ENCODE measurements around the gene EDA.

Gene EDA

DNA sequence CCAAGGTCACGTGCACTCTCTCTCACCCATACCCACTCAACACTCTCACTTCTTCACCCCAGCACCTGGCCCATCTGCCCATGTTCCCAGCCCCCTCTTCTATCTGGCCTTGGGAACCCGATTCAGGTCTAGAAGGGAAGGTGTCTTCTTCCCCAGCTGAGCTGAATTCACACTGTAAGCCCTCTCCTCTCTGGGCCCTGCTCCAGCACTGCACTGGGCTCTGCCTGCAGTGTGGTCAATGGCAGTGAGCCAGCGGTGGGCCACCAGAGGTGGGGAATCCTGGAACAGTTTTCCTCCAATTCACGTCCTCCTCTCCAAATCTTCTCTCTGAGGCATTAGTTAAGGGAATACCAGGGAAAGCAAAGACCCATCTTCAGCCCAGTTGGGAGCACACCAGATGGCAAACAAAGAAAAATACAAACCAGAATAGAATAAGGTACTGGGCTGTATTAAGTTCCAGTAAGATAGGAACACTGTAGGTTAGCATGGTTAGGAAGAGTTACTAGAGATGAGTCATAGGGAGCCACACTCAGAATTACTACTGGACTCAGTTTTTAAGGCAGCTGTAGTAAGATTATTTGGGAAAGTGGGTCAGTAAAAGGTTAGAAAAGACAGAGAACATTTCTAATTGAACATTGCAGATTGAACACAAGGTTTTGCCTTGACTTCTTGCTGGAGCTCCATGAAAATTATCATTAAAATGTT is 428.8 kb downstream of the EDA start:
- Histone ChIP-seq H3K79me2 (ENCODE audit: control insufficient read depth, low read length) (no peaks in the 10 kb centered on the region), H3K9me3 (ENCODE audit: control insufficient read depth, insufficient read depth, low read length) (no peaks in the 10 kb centered on the region), H3K9me2 (replicated peaks; ENCODE audit: control insufficient read depth, low read length) (no peaks in the 10 kb centered on the region), H4K20me1 (ENCODE audit: control insufficient read depth, insufficient read depth, low read depth, low read length) (no peaks in the 10 kb centered on the region), H3K27me3 (ENCODE audit: control insufficient read depth, low read length) (no peaks in the 10 kb centered on the region), H3K36me3 (ENCODE audit: control insufficient read depth, low read length) (no peaks in the 10 kb centered on the region), H3K27ac (ENCODE audit: low read depth, low read length) (no peak overlapping the region), H3F3A (ENCODE audit: control insufficient read depth, insufficient read depth) (no peaks in the 10 kb centered on the region), H3K4me3 (ENCODE audit: low read length) (no peak overlapping the region), H3K4me1 (ENCODE audit: control insufficient read depth, low read length) (no peaks in the 10 kb centered on the region), H3K4me2 (ENCODE audit: low read length) (no peak overlapping the region)
- TF ChIP-seq, protein P1, sequence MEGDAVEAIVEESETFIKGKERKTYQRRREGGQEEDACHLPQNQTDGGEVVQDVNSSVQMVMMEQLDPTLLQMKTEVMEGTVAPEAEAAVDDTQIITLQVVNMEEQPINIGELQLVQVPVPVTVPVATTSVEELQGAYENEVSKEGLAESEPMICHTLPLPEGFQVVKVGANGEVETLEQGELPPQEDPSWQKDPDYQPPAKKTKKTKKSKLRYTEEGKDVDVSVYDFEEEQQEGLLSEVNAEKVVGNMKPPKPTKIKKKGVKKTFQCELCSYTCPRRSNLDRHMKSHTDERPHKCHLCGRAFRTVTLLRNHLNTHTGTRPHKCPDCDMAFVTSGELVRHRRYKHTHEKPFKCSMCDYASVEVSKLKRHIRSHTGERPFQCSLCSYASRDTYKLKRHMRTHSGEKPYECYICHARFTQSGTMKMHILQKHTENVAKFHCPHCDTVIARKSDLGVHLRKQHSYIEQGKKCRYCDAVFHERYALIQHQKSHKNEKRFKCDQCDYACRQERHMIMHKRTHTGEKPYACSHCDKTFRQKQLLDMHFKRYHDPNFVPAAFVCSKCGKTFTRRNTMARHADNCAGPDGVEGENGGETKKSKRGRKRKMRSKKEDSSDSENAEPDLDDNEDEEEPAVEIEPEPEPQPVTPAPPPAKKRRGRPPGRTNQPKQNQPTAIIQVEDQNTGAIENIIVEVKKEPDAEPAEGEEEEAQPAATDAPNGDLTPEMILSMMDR (IDR thresholded peaks at IDR 0.05; ENCODE audit: low read depth, low read length, poor library complexity, severe bottlenecking), result no peak
- no peak for TF ChIP-seq EZH2phosphoT487 (IDR thresholded peaks at IDR 0.05; ENCODE audit: borderline replicate concordance, low read length)

DNA sequence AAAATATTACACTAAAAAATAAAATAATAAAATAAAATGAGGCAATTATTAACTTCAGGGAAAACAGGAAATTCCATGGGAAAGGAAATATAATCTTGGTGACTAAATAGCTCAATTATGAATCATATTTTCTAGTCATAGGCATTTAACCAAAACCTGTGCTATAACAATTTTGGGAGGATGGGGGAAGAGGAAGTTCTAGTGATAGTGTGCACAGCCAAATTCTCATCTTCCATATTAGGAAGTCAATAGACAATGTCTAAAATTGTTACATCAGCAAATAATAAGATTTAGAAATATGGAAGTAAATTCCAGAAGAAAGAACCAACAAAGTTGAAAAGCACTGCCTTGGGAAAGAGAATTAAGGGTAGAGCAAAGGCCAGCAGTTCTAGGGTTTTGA is 431.1 kb downstream of the EDA start:
- no peaks in the 10 kb centered on the region for H3K79me2 ChIP-seq (ENCODE audit: control insufficient read depth, low read length)

DNA sequence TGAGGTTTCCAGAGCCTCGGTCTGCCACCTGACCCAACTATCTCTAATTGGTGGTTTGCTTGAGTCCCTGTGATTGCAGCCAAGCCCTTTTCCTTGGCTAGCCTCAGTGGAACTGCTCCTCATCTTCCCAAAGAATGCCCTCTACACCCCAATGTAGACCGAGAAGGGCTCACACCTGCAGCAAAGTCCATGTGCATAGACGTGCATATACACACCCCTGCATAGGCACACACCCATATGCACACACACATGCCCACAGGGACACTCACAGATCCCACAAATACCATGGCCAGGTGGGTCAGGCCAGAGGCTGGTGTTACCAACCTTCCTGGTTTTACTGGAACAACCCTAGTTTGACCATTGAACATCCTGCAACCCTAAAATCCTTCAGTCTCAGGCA is 433.5 kb downstream of the EDA start:
- Histone ChIP-seq H3F3A (ENCODE audit: control insufficient read depth, insufficient read depth) (no peaks in the 10 kb centered on the region), H3K79me2 (ENCODE audit: control insufficient read depth, low read length) (no peaks in the 10 kb centered on the region), H3K27ac (ENCODE audit: low read depth, low read length) (no peak overlapping the region), H3K4me2 (ENCODE audit: low read length) (no peak overlapping the region), H3K9me2 (replicated peaks; ENCODE audit: control insufficient read depth, low read length) (no peaks in the 10 kb centered on the region), H4K20me1 (ENCODE audit: control insufficient read depth, insufficient read depth, low read depth, low read length) (no peaks in the 10 kb centered on the region), H3K9me3 (ENCODE audit: control insufficient read depth, insufficient read depth, low read length) (no peaks in the 10 kb centered on the region), H3K4me3 (ENCODE audit: low read length) (no peak overlapping the region), H3K36me3 (ENCODE audit: control insufficient read depth, low read length) (no peaks in the 10 kb centered on the region), H3K27me3 (ENCODE audit: control insufficient read depth, low read length) (no peaks in the 10 kb centered on the region), H3K4me1 (ENCODE audit: control insufficient read depth, low read length) (no peaks in the 10 kb centered on the region)
- TF ChIP-seq EZH2phosphoT487 (IDR thresholded peaks at IDR 0.05; ENCODE audit: borderline replicate concordance, low read length), result no peak
- TF ChIP-seq, protein P1 (IDR thresholded peaks at IDR 0.05; ENCODE audit: low read depth, low read length, poor library complexity, severe bottlenecking), result no peak

More for the DNA sequence above, 431.1 kb downstream of the EDA start:
- Histone ChIP-seq H3F3A (ENCODE audit: control insufficient read depth, insufficient read depth) (no peaks in the 10 kb centered on the region), H3K4me3 (ENCODE audit: low read length) (no peak overlapping the region), H3K27me3 (ENCODE audit: control insufficient read depth, low read length) (no peaks in the 10 kb centered on the region), H3K9me3 (ENCODE audit: control insufficient read depth, insufficient read depth, low read length) (no peaks in the 10 kb centered on the region), H3K27ac (ENCODE audit: low read depth, low read length) (no peak overlapping the region), H3K4me2 (ENCODE audit: low read length) (no peak overlapping the region), H3K36me3 (ENCODE audit: control insufficient read depth, low read length) (no peaks in the 10 kb centered on the region), H3K9me2 (replicated peaks; ENCODE audit: control insufficient read depth, low read length) (no peaks in the 10 kb centered on the region), H3K4me1 (ENCODE audit: control insufficient read depth, low read length) (no peaks in the 10 kb centered on the region), H4K20me1 (ENCODE audit: control insufficient read depth, insufficient read depth, low read depth, low read length) (no peaks in the 10 kb centered on the region)
- TF ChIP-seq, protein P1 (IDR thresholded peaks at IDR 0.05; ENCODE audit: low read depth, low read length, poor library complexity, severe bottlenecking), result no peak
- TF ChIP-seq EZH2phosphoT487 (IDR thresholded peaks at IDR 0.05; ENCODE audit: borderline replicate concordance, low read length), result no peak

All from DOHH2 (cell line).